Fibroblast of the conjunctiva (primary cell): ENCODE results near the gene ROR2.

Source experiments
- DNase-seq: peaks from one replicate; pipeline ENCODE4 v3.0.0-alpha.2; 2010; ENCODE audit warnings: low read depth

ROR2 gene

GRCh38 chr9:91716815-91717214, 233.2 kb downstream of the ROR2 start:
- DNase-seq, result no peak

GRCh38 chr9:91716239-91716638, 233.8 kb downstream of the ROR2 start:
- DNase-seq, result no peak

DNA sequence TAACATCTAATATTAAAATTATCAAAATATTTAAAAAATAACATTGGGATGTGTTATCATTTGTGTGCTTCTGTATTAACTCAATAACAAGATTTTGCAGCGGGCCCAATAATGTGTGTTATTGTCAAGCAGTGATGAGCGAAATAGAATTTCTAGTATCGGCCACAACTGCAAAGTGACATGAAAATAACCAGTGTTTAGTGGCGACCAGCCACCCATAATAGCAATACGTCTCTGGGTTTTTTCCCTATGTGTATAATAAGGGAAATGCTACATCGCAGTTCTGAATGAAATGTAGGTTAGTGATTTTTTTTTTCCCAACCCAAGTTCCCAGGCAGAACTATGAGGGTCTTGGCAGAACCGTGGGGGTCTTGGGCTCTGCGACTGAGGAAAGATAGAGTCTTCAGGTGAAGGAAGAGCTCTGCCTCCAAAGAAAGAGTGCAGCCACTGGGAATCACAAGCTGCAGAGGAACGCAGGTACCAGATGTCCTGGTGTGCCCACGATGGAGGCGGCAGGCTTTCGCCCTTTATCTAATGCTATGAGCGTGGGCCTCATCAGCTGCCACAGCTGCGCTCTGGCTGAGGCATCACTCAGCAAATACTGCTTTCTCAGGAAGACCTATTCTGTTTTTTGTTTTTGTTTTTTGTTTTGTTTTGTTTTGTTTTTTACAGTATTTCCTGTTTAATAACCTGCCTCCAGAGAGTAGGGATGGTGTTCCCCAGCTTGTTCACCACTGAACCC, 235.0 kb downstream of the ROR2 start:
- DNase-seq, result no peak

GRCh38 chr9:91714020-91714806, 235.8 kb downstream of the ROR2 start:
- peak; percentile 60 for DNase-seq

DNA sequence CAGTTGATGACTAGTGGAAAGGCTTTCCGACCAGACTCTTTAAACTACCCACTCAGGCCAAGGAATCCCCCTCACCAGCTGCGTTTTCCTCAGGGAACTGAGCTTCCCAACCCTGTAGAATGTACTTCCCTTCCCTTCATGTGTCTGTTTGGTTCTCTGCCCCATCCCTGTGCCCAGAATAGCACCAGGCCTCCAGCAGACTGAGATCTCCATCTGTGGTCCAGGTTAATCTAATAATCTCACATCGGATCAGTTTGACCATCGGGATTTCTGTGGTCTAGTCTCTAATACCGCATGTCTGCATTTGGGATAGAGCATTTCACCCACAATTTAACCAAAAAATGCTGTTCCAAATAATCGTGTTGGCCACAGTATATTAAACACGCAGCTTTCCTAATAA, 237.2 kb downstream of the ROR2 start:
- no peak for DNase-seq

GRCh38 chr9:91711755-91712601, 238.1 kb downstream of the ROR2 start:
- DNase-seq, result no peak

- DNase-seq, result no peak
These were observed 239.9 kb downstream of the ROR2 start for GRCh38 chr9:91710158-91710557.

GRCh38 chr9:91705386-91705785, 244.6 kb downstream of the ROR2 start:
- DNase-seq, result no peak

DNA sequence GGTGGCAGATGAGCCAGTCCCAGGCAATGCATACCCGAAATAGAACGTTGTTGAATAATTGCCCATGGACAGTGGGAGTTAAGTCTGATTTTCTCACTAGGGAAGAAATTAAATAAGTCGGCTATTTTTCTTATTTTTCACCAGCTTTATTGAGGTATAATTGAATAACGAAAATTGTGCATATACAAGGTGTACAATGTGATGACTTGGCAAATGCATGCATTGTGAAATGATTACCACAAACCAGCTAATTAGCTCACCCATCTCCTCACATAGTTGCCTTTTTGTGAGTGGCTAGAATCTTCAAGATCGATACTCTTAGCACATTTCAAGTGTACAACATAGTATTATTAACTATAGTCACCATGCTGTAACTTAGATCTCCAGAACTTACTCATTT, 249.6 kb downstream of the ROR2 start:
- DNase-seq, result no peak

DNA sequence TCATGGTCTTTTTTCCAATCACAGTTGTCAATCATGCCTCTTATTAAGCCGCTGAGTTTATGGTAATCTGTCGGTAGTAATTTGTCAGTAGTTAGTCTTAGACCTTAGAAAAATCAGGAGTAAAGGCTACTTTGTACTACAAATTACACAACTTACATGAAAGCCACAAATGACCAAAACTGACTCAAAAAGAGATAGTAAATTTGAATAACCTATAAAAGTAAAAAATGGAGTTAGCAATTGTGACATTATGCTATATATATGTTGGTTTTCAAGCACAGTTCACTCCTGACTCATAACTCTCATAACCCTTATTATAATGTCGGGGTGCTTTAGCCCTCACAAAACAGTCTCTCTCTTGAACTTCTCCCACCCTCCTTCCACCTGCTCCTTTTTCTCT, 251.8 kb downstream of the ROR2 start:
- no peak for DNase-seq

GRCh38 chr9:91697201-91697600, 252.8 kb downstream of the ROR2 start:
- no peak for DNase-seq

GRCh38 chr9:91694081-91694870, 255.8 kb downstream of the ROR2 start:
- no peak for DNase-seq

DNA sequence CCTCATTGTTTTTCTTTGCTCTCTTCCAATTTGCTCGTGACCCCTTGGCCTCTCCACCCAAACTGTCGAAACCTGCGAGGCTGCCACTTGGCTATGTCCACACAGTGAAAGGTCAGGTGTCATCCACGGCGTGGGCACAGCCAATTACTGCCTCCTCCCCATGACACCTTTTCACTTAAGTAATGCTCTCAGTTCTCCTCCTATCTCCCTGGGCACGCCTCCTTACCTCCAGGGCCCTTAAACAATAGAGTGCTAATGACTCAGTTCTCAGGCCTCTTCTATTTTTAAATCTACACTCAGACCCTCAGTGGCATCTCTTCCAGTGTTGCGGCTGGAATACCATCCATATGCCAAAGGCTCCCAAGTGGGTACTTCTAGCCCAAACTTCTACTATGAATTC, 256.8 kb downstream of the ROR2 start:
- DNase-seq, result no peak

DNA sequence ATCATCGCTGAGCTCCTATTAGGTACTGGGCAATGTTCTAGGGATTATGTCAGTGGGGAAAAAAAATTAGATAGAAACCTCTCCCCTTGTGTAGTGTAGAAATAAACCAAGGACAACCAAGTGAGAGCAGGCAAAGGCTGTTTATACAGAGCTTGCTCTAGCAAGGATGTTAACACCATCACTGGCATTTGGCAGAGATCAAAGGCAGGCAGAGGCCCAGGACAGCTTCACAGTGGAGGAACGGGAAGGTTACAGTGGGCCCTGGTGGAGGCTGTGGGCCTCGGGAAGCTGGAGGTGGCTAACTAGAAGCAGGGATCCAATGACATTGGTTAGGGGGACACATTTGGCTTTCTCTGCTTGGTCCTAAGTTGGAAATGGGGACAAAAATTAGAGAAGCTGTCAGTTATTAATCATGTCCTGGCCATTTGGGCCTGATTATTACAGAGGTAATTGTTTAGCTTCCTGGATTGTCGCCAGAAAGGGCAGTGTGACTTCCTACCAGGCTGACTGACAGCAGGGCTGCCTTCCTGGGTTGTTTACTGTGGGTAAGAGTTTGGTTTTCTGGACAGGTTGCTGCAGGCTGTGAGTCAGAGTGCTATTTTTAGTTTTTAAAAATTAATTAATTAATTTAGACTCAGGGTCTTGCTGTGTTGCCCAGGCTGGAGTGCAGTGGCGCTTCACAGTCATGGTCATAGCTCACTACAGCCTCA, 259.3 kb downstream of the ROR2 start:
- no peak for DNase-seq

GRCh38 chr9:91689006-91689405, 261.0 kb downstream of the ROR2 start:
- DNase-seq, result no peak

- no peak for DNase-seq
These were observed 266.8 kb downstream of the ROR2 start for GRCh38 chr9:91683269-91683668.

DNA sequence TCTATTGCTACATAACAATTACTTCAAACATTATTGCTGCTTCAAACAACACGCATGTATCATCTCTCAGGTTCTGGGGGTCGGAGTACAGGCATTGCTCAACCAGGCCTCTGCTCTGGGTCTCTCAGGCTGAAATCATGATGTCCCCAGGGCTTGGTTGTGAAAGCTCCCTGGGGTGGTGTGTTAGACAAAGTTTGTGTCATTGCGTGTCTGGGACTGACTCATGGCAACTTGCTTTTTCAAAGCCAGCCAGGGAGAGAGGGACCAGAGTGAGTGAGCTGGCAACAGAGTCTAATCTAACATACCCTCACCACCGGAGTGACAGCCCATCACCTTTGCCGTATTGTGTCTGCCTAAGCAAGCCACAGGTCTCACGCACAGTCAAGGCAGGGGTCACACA, 267.2 kb downstream of the ROR2 start:
- no peak for DNase-seq

DNA sequence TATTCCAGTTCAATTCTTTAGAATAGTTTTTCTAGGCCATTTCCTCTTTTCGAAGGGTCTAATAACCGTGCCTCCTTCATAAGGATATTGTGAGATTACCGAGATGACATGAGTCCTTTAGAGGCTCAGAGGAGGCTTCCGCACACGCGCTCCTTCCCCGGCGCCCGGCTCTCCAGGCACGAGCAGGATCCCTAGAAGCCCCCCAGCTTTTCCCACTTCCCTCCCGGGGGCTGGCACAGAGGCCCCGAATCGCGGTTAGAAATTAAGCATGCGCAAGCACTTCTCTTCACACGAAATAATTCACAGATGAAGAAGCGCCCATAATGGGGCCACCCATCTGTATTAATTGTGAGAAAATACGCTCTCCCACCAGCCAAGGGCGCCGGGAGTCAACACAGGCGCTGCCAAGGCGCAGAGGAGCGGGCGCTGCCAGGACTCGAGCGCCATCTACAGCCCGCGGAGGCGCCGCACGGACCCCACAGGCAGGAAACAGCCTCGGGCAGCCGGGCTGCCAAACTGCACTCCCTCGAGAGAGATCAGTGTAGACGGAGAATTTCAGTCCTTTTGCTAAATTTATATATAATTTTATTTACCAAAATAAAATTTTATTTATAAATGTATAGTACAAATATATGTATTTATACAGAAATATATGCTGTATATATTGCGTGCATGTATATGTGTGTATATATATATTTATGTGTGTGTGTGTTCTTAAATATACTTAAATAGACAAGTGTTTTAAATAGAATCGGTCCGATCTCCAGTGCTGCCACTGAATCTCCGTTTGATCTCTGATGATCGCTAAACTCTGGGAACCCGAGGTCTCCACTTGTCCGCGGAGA, 268.3 kb downstream of the ROR2 start:
- DNase-seq, result peak; percentile 30

DNA sequence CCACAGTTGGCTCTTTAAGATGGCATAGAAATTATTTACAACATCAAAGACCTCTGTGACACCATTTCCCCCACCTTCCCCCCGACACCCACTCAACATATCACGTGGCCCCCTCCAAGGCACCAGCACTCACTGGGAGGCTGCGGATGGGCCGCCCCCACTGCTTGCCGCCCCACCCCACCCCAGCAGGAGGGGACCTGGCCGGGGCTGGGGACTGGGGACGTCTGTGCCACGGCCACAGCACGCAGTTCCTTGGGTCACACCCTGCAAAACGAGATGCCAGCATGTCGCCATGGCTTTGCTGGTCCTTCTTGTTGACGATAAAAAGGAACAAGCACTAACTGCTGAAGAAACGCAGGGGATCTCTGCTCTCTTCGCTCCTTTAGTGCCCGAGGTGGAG, 269.0 kb downstream of the ROR2 start:
- DNase-seq, result no peak

- no peak for DNase-seq
These were observed 269.9 kb downstream of the ROR2 start for GRCh38 chr9:91680106-91680505.
